HS-5 (cell line): ENCODE data around the gene PDE6A.
"Not testable (repeated sequence)": the region's sequence is repeated elsewhere in the genome, so short reads cannot be mapped to it uniquely, and the experiment has no call there.

Experiments used
- DNase-seq: peaks from one replicate; pipeline ENCODE4 v3.0.0-alpha.2; 2012; ENCODE audit warnings: low read depth

PDE6A gene

DNA sequence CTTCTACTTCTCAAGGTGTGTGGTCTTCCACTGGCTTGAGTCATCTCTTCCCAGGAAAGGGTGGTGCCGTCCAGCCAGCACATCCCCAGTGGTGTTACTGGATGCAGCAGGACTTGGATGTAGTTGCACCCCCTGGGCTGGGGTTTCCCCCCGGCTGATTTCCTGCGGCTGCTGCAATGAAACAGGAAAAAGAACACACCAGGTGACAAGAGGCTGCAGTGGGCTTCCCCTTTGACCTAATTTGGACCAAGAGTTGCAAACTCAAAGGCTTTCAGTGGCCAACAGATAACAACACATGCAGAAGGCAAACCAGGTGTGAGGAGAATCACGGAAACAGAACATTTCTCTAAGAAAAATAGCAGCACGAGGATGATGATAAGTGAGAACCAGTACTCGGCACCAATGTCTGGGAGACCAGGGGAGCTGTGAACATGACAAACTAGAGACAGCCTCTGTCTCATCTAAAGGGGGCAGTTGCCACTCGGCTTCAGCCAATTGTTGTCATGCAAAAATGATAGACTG lies 83.7 kb downstream of the PDE6A start:
- DNase-seq, result no peak

DNA sequence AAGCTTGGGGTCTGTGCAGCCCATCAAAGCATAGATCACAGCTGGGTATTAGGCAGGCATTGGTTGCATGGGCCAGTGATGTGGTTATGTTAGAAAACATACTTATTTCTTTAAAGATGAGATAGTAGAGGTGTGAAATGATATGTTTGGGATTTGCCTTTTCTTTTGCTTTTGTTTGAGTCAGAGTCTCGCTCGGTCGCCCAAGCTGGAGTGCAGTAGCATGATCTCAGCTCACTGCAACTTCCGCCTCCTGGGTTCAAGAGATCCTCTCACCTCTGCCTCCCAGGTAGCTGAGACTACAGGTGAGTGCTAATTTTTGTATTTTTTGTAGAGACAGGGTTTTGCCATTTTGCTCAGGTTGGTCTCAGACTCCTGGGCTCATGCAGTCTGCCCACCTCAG lies 84.8 kb downstream of the PDE6A start:
- DNase-seq, result no peak

DNA sequence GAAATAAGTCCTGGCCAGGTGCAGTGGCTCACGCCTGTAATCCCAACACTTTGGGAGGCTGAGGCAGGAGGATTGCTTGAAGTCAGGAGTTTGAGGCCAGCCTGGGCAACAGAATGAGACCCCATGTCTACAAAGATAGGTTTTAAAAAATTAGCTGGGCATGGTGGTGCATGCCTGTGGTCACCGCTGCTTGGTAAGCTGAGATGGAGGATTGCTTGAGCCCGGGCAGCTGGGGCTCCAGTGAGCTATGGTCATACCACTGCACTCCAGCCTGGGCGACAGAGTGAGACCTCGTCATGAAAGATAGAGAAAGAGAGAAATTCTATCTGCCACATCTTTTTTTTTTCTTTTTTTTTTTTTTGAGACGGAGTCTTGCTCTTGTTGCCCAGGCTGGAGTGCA lies 86.1 kb downstream of the PDE6A start:
- DNase-seq, result not testable (repeated sequence)

DNA sequence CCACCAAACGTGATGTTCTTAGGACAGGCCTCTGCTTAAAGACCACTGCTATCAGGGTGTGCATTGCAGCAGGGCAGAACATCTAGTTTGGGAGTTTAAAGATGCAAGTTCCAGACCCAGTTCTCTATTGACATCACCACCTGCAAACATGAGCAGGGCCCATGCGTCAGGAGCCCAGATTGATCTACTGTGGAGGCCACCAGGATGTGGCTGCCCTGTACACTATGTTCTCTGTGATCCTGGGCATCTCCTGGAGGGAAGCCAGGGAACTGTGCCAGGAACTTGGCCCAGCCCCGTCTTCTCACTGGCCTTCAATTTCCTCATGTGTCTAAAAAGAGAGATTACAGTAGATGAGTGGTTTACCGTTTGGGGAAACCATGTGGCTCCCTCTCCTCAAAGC lies 87.1 kb downstream of the PDE6A start:
- DNase-seq, result no peak

DNA sequence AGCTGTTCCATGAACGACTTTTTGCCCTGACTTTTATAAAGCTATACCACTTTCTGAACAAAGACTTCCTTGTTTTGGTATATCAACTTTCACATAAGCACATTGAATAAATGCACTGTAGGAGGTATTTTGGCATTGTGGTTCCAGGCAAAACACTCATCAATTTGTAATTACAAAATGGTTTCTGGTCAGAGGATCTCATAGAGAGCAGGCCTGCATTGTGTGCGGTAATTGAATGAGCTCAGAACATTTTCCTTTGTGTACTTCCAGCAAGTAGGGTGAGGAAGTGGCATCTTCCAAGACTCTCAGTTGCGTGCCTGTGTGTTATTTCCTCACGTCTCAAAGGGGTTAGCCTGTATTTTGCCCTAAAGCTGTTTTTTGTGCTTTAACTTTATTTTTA lies 89.2 kb downstream of the PDE6A start:
- DNase-seq, result no peak

DNA sequence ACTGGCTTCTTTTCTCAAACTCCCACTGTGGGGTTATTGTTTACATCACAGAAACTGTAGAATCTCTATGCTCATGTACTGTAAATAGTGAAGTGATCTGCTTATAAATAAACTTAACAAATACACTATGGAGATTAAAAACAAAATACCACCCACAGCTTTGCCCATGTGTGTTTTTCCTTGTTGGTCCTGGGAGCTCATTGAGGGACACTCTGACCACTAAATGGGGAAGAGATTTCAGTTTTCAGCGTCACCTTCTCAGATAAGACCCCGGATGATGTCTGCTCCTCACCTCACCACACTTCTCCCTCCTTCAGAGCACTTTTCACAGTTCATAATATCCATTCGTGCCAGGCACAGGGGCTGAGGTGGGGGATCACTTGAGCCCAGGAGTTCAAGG lies 89.7 kb downstream of the PDE6A start:
- DNase-seq, result no peak

DNA sequence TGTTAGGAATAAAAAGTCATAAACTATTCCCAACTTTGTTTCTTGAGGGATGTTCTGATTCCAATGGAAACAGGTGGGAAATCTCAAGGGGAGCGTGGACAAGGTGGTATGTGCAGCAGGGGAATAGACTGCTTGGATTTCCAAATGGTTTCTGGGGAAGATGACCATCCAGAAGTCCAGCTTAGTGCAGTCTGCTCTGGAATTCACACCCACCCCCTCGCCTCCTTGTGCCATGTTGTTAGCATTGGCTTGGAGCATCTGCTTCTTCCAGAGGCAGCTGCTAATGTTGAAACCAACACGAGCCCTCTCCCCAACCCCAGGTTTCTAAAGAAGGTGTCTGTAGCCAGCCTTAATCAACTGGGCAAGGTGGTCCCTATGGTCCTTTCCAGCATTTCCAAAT lies 90.9 kb downstream of the PDE6A start:
- no peak for DNase-seq

DNA sequence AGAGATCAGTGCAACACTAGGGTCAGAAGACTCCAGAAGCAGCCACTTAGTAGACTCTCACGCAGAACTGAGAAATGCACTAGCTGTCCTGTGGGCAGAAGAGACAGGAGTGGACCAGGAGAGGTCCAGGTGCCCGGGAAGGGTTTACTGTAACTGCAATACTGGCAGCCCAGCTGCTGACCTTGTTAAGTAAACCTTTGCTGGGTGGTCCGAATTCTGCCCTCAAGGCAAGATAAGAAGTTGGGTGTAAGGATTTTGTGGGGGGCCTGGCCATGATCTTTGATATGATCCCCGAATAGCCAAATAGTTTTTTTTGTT lies 91.3 kb downstream of the PDE6A start:
- DNase-seq, result no peak

DNA sequence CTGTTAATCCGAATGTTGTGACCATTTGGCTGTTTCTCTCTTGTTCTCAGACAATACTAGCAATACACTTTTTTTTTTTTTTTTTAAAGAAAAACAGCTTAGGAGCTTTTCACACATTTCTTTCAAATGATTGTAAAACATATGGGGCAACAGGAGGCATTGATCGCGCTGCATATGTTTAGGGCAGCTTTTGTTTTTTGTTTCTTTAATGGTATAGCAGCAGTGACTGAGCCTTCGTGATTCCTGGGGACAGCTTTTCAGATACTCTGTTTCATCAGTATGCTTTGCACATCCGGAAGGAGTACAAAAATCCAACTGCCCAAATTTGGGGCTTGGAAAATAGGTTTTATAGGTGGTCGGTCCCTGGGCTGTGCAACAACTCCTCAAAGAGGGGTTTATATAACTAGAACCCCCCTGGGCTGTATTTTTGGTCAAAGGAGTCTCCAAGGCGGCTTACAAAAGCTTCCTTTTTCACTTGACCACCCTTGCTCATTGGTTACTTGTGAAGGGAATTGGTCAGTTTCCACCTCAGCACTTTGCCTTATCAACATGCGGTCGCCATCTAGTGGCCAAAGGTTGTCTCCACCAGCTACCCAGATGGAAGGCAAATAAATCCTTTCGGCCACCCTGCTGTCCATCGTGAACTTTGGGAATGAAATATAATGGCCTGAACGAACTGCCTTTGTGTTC lies 91.8 kb downstream of the PDE6A start:
- DNase-seq, result no peak

DNA sequence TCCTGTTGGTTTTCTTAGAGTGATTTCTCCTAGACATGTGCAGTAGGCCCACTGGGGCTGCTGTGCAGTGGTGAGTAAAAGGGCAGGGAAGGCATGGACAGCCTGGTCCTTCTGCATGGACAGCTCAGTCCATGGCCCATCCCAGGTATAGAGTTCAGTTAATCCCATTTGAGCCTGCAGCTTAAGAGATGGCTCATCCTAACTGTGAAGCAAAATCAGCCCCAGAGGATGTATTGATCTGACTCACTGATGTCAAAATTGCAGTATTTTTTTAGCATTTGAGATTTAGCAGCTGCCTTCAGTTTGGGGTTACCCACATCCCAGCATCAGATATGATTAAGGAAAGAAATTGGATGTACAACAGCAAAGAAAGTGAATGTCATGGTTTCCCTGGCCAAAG lies 93.4 kb downstream of the PDE6A start:
- no peak for DNase-seq

DNA sequence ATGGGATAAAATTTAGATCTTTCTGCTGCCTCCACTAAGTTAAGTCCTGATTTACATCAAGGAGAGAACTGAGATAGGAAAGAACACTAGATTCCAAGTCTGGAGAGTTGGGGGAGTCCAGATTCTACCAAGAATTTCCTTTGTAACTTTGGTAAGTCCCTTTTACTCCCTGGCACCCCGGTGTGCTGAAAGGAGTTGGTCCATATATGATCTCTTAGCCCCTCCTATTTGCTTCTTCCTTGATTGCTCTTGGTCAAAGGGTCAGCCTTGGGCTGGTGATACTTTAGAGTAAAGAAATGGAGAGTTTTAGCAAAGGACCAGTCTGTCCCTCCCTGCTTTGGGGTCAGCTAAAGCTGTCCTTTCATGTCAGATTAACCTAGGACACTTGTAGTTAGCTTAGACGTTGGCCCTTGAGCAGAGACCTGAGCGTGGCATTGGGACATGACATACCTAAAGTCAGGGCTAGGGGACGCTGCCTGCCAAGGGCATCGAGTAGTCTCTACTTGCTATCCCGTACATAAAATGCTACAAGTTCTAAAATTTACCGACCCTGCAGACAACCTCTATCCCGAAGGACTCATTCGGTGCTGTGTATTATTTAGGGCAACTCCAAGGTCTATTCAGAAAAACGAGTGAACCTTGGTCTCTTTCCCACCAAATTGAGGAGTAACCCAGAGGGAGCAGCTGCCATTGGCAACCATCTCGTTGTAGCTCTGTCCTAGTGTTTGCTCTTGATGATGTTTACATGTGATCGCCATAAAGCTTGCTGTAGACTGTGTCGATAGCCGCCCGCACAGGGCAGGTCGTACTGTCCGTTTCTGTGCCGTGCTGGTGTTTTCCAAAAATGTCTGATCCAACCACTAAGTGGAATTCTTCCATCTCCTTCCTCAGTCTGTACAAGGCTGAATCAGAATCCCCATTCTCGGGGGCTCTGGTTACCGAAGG lies 94.4 kb downstream of the PDE6A start:
- DNase-seq, result no peak

DNA sequence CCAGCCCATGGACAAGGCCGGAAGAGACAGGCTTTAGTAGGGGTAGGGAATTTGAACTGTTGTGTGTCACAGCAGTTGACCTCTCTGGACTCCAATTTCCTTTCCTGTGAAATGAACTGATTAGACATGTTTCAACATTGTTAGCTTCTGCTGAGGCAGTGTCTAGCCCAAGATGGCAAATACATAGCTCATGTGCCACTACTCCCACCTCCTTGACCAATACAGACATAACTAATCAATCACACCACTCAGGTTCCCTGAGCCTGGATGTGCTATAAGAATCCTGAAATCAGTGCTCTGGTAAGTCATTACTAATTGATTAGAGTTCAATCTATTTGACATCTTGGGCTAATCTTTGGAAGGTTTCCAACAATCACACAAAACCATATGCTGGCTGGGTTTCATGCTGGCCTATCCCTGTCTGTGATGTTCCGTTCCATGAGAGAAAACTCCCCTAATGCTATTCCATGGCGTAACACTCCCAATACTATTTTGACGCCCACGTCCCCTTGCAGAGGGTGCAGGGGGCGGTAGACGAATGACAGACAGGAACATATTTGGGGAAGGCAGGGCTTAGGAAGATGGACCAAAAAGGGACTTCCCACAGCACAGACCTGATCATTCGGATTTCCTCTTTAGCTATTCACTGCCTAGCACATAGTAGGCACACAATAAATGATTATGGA lies 95.2 kb downstream of the PDE6A start:
- DNase-seq, result no peak

DNA sequence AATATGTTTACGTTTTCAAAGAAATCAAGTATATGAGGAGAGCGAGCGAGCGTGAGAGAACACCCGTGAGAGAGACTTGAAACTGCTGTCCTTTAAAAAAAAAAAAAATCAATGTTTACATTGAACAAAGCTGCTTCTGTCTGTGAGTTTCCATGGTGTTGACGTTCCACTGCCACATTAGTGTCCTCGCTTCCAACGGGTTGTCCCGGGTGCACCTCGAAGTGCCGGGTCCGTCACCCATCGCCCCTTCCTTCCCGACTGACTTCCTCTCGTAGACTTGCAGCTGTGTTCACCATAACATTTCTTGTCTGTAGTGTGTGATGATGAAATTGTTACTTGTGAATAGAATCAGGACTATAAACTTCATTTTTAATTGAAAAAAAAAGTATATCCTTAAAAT lies 97.0 kb downstream of the PDE6A start:
- no peak for DNase-seq

DNA sequence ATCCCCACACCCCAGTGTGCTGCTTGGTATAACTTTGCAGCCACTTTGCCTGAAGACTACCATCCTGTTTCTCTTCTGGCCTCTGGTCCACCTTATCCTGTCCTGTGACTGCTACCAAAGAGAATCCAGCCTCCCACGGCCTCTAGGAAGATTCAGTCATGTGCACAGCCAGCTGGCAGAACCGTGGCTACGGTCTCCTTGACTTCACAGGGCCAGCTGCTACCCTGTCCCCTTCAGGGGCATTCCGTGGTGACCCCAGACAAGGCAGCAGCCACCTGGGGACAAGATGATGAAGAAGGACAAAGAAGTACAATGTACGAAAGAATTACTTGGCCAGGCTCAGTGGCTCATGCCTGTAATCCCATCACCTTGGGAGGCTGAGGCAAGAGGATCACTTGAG lies 98.6 kb downstream of the PDE6A start:
- DNase-seq, result no peak

DNA sequence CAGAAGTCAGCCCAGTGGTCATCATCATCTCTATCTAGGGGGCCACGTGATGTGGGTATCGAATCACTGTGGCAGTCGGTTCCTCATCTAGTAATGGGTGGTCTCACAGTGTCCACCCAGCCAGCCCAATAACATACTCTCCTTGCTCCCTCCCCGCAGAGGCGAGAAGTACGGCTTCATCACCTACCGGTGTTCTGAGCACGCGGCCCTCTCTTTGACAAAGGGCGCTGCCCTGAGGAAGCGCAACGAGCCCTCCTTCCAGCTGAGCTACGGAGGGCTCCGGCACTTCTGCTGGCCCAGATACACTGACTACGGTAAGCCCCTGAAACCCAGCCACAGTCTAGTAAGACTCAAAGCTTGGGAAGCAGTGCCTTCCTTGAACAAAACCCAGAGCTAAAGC lies 99.0 kb downstream of the PDE6A start:
- DNase-seq, result no peak

DNA sequence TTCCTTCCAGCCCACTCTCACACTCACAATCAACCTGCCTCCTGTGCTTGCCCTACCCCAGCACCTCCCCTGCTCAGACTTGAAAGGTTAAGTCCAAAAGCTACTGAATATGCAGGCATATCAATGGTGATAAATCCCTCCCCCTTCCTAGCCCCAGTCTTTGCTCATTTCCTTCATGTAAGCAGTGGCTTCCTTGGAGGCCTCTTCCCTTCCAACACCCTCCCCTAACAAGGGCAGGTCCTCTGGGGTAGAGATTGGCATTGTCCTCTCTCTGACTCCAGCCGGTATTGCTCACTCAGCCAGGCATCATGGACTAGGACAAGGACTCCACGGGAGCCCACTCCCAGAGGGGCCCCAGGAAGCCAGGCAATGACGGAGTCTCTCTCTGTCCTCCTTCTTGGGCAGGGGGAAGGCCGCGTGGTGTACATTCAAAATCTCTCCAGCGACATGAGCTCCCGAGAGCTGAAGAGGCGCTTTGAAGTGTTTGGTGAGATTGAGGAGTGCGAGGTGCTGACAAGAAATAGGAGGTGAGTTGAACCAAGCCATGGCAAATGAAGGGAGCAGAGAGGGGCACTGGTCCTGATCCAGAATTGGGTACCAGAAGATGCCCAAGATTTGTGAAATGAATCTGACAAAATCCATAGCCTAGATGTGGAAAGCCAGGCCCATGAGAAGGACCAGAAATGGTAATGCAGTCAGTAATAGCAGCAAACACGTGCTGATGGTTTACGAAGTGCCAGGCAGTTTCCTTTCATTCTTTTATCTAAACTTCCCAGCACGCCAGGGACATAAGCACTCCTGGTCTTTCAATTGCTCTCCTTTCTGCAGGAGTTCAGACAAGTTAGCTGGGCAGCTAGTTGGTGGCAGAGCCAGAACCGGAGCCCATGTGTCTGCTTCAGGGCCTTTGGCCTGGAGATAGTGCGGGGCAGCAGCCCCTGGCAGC lies 102.5 kb downstream of the PDE6A start:
- DNase-seq, result no peak

DNA sequence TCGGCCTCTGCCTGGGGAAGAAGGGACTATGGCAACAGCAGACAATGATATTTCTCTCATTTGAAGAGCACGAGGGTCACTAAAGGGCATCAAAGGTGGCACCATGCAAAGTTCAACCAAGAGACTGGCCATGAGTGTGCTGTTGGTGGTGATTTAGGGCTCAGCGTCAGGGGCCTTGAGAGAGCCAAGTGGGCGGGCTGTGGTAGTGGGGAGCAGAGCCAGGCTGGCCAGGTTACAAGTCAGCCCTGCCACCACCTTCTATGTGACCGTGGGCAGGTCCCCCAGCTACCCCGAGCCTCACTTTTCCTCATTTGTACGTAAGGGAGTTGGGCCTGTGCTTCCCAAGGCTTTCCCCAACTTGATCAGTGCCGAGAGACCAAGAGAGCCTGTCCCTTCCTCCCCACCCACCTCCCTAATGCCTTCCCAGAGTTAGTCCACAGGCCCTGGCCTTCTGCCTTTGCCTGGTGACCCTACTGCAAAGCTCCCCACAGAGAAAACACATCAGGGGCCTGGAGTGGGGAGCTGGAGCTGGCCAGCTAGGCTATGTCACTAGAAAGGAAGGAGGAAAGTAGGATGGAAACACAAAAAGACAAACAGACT lies 104.3 kb downstream of the PDE6A start:
- DNase-seq, result no peak

DNA sequence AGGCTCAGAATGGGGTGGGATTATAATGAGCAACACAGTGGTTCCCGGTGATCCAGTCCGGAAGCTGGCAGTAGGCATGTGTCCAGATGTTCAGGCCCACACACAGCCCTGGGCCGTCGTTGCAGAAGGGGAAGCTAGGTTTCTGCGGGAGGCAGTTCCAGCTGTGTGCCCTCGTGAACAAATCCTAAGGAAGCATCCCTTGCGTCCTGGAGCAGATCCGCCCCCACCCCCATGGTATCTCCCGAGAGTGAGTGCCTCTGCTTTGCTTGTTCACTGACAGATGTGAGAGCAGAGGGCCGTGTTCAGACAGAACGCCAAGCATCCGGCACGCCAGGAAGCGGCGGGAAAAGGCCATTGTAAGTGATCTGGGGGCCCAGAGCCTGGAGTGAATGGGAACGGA lies 104.8 kb downstream of the PDE6A start:
- DNase-seq, result no peak

DNA sequence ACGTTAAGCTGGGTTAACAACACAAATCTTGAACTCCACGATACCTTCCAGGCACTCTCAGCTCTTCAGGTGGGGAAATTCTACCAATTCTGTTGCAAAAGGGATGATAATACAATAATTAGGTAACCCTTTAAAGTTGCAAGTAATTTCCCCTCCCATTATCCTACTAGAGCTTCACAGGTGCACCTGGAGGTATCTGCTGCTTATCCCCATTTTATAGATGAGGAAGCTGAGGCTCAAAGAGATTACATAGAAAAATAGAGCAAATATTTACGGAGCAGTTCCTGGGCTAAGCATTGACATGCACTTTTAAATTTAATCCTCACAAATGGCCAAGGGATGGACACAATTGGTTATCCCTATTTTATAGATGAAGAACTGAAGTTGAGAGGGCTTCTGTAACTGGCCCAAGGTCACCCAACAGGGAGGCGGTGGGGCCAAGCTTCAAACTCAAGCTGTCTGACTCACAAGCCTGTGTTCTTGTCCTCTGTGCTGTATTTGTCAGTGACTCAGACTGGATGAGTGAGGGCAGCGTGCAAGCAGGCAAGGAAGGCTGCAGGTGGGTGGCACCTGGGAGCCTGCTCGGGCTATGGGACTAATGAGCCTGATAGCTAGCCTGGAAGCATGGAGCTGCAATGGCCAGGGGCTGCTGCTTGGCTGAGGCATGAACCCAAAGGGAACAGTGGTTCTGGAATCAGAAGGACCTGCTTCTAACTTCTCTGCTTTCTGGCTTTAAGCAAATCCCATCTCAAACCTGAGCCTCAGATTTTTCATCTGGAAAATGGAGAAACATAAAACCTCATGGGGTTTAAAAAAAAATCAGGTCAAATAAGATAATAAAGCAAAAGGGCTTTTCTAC lies 105.5 kb downstream of the PDE6A start:
- no peak for DNase-seq

DNA sequence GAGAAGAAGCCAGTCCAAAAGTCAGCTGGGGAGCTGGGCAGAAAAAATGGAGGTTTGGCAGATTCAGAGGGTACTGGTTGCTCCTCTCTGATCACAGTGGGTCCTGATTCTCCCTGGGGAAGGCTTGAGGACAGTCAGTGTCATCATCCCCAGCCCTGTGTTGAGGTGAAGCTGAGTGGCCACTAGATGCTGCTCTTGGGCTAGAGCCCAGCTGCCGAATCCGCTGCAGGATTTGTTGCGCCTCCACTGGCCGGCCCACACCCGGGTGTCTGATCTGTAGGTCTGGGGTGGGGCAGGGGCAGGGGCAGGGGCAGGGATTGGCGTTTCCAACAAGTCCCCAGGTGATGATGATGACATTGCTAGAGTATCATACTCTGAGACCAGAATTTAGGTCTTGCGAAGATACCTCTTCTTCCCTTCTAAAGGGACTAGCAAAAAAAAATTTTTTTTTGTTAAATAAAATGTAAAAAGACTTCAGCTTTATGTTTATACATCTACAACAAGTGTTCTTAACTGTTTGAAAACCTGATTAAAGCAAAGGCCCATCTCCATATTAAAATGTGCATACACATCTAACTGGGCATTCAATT lies 106.8 kb downstream of the PDE6A start:
- no peak for DNase-seq
